HL-60 (cell line): ENCODE data around the gene KIF24.
"Not testable (repeated sequence)": the region's sequence is repeated elsewhere in the genome, so short reads cannot be mapped to it uniquely, and the experiment has no call there.

Experiments
- DNase-seq, 2 experiments: peaks; one replicate each; pipeline ENCODE4 v3.0.0-alpha.2; 2010 to 2020; ENCODE audit warnings: low read depth in 1 of 2, low spot score in 1 of 2
- H3K27ac ChIP-seq: fragments of 250-450 bp; sonication (Bioruptor Pico); replicated peaks from 2 replicates; pipeline ENCODE4 v1.5.1; 2020; ENCODE audit warnings: mild to moderate bottlenecking, moderate library complexity
- H3K27me3 ChIP-seq: fragments of 250-450 bp; sonication (Bioruptor Pico); 2 replicates; pipeline ENCODE4 v1.5.1; 2021; ENCODE audit warnings: mild to moderate bottlenecking, moderate library complexity; ENCODE audit not compliant: insufficient read depth, poor library complexity, severe bottlenecking
- H3K4me3 ChIP-seq: replicated peaks from 2 replicates; pipeline ENCODE4 v1.5.1; 2011; ENCODE audit warnings: mild to moderate bottlenecking, control low read depth, low read length; ENCODE audit not compliant: insufficient read depth
- GABPA ChIP-seq: IDR thresholded peaks from 2 replicates; pipeline ENCODE4 v1.6.1; 2012; ENCODE audit warnings: low read depth
- POLR2AphosphoS5 ChIP-seq: IDR thresholded peaks from 2 replicates; pipeline ENCODE4 v1.6.1; 2012; ENCODE audit warnings: low read depth
- SPI1 ChIP-seq: IDR thresholded peaks from 2 replicates; pipeline ENCODE4 v1.6.1; 2012; ENCODE audit warnings: low read depth, mild to moderate bottlenecking, borderline replicate concordance
- TF ChIP-seq, protein P1 (sequence below): IDR thresholded peaks from one replicate; pipeline ENCODE4 v1.5.1; 2011; ENCODE audit warnings: low read length, control low read depth, inconsistent platforms; ENCODE audit not compliant: insufficient read depth
- TF ChIP-seq, protein P2 (sequence below): IDR thresholded peaks from 2 replicates; pipeline ENCODE4 v1.6.1; 2012; ENCODE audit warnings: low read depth; ENCODE audit not compliant: insufficient replicate concordance

Gene KIF24

GRCh38 chr9:34318163-34318790 is 10.8 kb downstream of the KIF24 start:
- H3K27ac ChIP-seq: no peak overlapping the region
- TF ChIP-seq, protein P1, sequence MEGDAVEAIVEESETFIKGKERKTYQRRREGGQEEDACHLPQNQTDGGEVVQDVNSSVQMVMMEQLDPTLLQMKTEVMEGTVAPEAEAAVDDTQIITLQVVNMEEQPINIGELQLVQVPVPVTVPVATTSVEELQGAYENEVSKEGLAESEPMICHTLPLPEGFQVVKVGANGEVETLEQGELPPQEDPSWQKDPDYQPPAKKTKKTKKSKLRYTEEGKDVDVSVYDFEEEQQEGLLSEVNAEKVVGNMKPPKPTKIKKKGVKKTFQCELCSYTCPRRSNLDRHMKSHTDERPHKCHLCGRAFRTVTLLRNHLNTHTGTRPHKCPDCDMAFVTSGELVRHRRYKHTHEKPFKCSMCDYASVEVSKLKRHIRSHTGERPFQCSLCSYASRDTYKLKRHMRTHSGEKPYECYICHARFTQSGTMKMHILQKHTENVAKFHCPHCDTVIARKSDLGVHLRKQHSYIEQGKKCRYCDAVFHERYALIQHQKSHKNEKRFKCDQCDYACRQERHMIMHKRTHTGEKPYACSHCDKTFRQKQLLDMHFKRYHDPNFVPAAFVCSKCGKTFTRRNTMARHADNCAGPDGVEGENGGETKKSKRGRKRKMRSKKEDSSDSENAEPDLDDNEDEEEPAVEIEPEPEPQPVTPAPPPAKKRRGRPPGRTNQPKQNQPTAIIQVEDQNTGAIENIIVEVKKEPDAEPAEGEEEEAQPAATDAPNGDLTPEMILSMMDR: no peak
- no peak for TF ChIP-seq GABPA
- no peak for TF ChIP-seq SPI1
- TF ChIP-seq POLR2AphosphoS5: no peak
- TF ChIP-seq, protein P2, sequence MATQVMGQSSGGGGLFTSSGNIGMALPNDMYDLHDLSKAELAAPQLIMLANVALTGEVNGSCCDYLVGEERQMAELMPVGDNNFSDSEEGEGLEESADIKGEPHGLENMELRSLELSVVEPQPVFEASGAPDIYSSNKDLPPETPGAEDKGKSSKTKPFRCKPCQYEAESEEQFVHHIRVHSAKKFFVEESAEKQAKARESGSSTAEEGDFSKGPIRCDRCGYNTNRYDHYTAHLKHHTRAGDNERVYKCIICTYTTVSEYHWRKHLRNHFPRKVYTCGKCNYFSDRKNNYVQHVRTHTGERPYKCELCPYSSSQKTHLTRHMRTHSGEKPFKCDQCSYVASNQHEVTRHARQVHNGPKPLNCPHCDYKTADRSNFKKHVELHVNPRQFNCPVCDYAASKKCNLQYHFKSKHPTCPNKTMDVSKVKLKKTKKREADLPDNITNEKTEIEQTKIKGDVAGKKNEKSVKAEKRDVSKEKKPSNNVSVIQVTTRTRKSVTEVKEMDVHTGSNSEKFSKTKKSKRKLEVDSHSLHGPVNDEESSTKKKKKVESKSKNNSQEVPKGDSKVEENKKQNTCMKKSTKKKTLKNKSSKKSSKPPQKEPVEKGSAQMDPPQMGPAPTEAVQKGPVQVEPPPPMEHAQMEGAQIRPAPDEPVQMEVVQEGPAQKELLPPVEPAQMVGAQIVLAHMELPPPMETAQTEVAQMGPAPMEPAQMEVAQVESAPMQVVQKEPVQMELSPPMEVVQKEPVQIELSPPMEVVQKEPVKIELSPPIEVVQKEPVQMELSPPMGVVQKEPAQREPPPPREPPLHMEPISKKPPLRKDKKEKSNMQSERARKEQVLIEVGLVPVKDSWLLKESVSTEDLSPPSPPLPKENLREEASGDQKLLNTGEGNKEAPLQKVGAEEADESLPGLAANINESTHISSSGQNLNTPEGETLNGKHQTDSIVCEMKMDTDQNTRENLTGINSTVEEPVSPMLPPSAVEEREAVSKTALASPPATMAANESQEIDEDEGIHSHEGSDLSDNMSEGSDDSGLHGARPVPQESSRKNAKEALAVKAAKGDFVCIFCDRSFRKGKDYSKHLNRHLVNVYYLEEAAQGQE: no peak
- no peak for DNase-seq
- no peak overlapping the region for H3K4me3 ChIP-seq
- no peaks in the 10 kb centered on the region for H3K27me3 ChIP-seq

DNA sequence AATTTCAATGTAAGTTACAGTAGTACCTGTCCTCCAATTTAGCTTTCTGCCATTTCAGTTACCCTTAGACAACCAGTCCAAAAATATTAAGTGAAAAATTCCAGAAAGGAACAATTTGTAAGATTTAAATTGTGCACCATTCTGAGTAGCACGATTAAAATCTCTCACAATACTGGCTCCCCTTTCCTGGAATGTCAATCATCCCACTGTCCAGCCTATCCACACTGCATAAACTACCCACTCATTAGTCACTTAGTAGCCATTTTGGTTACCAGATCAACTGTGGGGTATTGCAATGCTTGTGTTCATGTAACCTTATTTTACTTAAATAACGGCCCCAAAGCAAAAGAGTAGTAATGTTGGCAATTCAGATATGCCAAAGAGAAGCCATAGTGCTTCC is 11.6 kb downstream of the KIF24 start:
- no peak for TF ChIP-seq SPI1
- Histone ChIP-seq H3K4me3 (no peak overlapping the region), H3K27ac (no peak overlapping the region), H3K27me3 (no peaks in the 10 kb centered on the region)
- no peak for DNase-seq

DNA sequence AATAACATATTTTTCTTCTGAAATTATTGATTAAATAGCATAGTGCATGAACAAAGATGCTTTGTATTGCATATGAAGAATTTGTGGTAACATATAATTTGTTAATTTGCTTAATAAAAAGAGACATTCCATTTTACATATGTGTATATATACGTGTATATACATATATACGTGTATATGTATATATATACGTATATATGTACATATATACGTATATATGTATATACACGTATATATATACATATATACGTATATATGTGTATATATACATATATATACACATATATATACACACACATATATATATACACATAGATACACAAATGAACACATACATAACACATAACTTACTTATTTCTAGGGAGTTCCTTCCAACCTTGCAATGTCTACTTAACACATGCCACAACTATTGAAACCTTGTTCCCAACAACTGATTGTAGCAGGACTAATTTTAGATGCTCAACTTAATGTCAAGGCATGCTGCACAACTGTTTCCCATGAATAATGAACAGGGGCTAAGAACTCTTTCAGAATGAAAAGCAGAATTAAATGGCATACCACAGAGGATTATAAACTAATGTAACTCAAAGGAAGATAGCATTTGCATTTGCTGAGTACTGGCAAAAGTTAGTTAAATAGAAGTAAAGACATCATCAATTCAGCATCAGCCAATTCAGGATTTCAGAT is 17.4 kb downstream of the KIF24 start:
- Histone ChIP-seq H3K4me3 (no peak overlapping the region), H3K27me3 (no peaks in the 10 kb centered on the region), H3K27ac (no peak overlapping the region)
- TF ChIP-seq, protein P1: no peak
- TF ChIP-seq POLR2AphosphoS5 (no peak), GABPA (no peak), SPI1 (no peak)
- TF ChIP-seq, protein P2: no peak
- no peak for DNase-seq

- Histone ChIP-seq H3K27ac (no peak overlapping the region), H3K27me3 (no peaks in the 10 kb centered on the region), H3K4me3 (no peak overlapping the region)
- no peak for DNase-seq
- TF ChIP-seq, protein P2: no peak
These were observed 18.9 kb downstream of the KIF24 start for GRCh38 chr9:34310215-34310614.

GRCh38 chr9:34308316-34308715 is 20.8 kb downstream of the KIF24 start:
- not testable (repeated sequence) for H3K4me3 ChIP-seq, H3K27ac ChIP-seq, H3K27me3 ChIP-seq, DNase-seq

DNA sequence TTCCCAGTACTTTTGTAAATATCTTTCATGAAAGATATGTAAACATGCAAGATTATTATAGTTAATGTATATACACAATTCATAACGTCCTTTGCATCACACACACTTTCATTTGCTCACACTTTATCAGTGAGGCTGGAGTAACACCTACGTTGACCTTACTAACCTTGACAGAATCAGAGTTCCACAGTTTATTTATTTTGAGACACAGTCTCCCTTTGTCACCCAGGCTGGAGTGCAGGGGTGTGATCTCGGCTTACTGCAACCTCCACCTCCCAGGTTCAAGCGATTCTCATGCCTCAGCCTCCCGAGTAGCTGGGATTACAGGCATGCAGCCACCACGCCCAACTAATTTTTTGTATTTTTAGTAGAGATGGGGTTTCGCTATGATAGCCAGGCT is 28.0 kb downstream of the KIF24 start:
- DNase-seq: not testable (repeated sequence)

More for the DNA sequence above, 28.0 kb downstream of the KIF24 start:
- H3K27ac ChIP-seq, H3K27me3 ChIP-seq, H3K4me3 ChIP-seq: not testable (repeated sequence)
